ENCODE measurements around the gene VLDLR.

GRCh38 chr9:2591967-2592366 lies 29.6 kb upstream of the VLDLR start:
- TF ChIP-seq CTCF (IDR thresholded peaks at IDR 0.05; ENCODE audit: insufficient read depth, low read length, poor library complexity, severe bottlenecking) (no peak), EZH2phosphoT487 (conservative IDR thresholded peaks at IDR 0.05; ENCODE audit: low read length) (no peak)

Measured in SU-DHL-6 (cell line).